ENCODE data around the gene NRXN3.

Gene NRXN3

DNA sequence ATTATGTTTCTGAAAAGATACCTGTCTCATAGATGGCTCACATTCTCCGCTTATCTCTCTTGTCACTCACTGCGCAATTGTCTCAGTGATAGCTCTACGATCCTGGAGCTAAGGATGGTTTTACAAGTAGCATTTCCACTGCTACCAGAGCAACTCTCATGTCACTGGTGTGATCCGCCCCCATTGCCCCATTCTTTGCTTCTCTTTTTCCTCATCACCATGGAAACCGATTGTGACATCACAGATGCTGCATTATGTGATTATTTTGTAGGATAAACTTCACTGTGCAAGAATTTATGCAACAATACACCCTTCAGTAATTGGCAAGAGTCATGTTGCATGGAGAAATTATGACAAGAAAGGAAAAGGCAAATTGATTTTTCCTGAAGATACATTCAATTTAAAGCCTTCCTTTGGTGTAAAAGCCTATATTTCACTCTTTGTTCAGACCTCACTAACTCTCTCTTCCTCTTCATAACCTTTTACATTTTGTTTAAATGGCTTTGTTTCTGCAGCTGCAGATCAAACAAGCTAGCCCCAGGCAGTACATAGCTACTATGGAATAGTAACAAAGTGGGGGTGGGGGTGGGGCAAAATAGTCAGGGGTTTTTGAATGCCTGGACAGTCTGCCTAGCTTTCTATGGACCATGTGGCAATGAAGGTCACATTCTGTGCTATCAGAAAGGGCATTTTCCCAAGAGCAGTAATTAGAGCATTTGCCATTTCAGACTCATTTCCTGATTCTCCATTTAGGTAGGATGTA, 539.8 kb downstream of the NRXN3 start:
- Histone ChIP-seq H2AFZ (ENCODE audit: low read length) (no peak overlapping the region), H3K9ac (ENCODE audit: low read length) (no peak overlapping the region), H3K4me1 (ENCODE audit: insufficient read depth, low read length, severe bottlenecking) (no peaks in the 10 kb centered on the region), H3K79me2 (ENCODE audit: insufficient read depth, low read length) (no peaks in the 10 kb centered on the region), H3K27me3 (ENCODE audit: insufficient read depth, low read length) (no peaks in the 10 kb centered on the region), H3K36me3 (ENCODE audit: insufficient read depth, low read length) (no peaks in the 10 kb centered on the region), H3K27ac (ENCODE audit: low read depth, low read length, poor library complexity, severe bottlenecking) (no peak overlapping the region), H3K9me2 (ENCODE audit: low read depth, low read length) (no peaks in the 10 kb centered on the region), H3K4me3 (ENCODE audit: low read depth, low read length, poor library complexity, severe bottlenecking) (no peak overlapping the region), H3K4me2 (ENCODE audit: low read length) (no peak overlapping the region), H4K20me1 (ENCODE audit: insufficient read depth, low read length) (no peaks in the 10 kb centered on the region), H3F3A (ENCODE audit: insufficient read depth, low read length) (no peaks in the 10 kb centered on the region), H3K9me3 (ENCODE audit: low read length) (no peaks in the 10 kb centered on the region)
- TF ChIP-seq EZH2 (IDR thresholded peaks at IDR 0.05; ENCODE audit: borderline replicate concordance, low read length), result no peak
- TF ChIP-seq, protein P1, sequence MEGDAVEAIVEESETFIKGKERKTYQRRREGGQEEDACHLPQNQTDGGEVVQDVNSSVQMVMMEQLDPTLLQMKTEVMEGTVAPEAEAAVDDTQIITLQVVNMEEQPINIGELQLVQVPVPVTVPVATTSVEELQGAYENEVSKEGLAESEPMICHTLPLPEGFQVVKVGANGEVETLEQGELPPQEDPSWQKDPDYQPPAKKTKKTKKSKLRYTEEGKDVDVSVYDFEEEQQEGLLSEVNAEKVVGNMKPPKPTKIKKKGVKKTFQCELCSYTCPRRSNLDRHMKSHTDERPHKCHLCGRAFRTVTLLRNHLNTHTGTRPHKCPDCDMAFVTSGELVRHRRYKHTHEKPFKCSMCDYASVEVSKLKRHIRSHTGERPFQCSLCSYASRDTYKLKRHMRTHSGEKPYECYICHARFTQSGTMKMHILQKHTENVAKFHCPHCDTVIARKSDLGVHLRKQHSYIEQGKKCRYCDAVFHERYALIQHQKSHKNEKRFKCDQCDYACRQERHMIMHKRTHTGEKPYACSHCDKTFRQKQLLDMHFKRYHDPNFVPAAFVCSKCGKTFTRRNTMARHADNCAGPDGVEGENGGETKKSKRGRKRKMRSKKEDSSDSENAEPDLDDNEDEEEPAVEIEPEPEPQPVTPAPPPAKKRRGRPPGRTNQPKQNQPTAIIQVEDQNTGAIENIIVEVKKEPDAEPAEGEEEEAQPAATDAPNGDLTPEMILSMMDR (IDR thresholded peaks at IDR 0.05; ENCODE audit: low read length), result no peak

DNA sequence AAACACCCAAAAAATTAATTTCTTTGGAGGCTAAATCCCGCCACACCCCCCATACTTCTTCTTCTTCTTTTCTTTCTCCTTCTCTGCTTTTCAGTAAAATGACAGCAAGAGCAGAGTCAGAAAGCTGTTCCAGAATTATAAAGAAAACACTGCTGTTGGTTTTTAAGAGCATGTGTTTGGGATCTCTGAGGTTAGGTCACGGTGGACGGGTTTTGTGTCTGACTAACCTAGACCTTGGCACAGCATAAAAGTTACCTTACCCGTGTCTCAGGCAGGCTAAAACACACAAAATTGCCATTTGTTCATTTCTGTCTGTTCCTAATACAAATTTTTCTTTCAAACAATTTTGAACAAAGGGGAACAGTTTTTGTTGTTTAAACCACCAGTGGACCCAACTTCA, 540.8 kb downstream of the NRXN3 start:
- Histone ChIP-seq H3K9ac (ENCODE audit: low read length) (no peak overlapping the region), H3K36me3 (ENCODE audit: insufficient read depth, low read length) (no peaks in the 10 kb centered on the region)
- TF ChIP-seq, protein P1 (IDR thresholded peaks at IDR 0.05; ENCODE audit: low read length), result no peak
- no peak for TF ChIP-seq EZH2 (IDR thresholded peaks at IDR 0.05; ENCODE audit: borderline replicate concordance, low read length)

GRCh38 chr14:78713716-78714115, 543.5 kb downstream of the NRXN3 start:
- Histone ChIP-seq H4K20me1 (ENCODE audit: insufficient read depth, low read length) (no peaks in the 10 kb centered on the region), H3K27me3 (ENCODE audit: insufficient read depth, low read length) (no peaks in the 10 kb centered on the region), H3K9me2 (ENCODE audit: low read depth, low read length) (no peaks in the 10 kb centered on the region), H3K79me2 (ENCODE audit: insufficient read depth, low read length) (no peaks in the 10 kb centered on the region), H3K4me2 (ENCODE audit: low read length) (no peak overlapping the region), H2AFZ (ENCODE audit: low read length) (no peak overlapping the region), H3K4me3 (ENCODE audit: low read depth, low read length, poor library complexity, severe bottlenecking) (no peak overlapping the region), H3F3A (ENCODE audit: insufficient read depth, low read length) (no peaks in the 10 kb centered on the region), H3K36me3 (ENCODE audit: insufficient read depth, low read length) (no peaks in the 10 kb centered on the region), H3K9me3 (ENCODE audit: low read length) (no peaks in the 10 kb centered on the region), H3K27ac (ENCODE audit: low read depth, low read length, poor library complexity, severe bottlenecking) (no peak overlapping the region), H3K4me1 (ENCODE audit: insufficient read depth, low read length, severe bottlenecking) (no peaks in the 10 kb centered on the region), H3K9ac (ENCODE audit: low read length) (no peak overlapping the region)
- TF ChIP-seq, protein P1 (IDR thresholded peaks at IDR 0.05; ENCODE audit: low read length), result no peak
- TF ChIP-seq EZH2 (IDR thresholded peaks at IDR 0.05; ENCODE audit: borderline replicate concordance, low read length), result no peak

More for the DNA sequence above, 540.8 kb downstream of the NRXN3 start:
- no peaks in the 10 kb centered on the region for H3K9me2 ChIP-seq (ENCODE audit: low read depth, low read length)
- H3K9me3 ChIP-seq (ENCODE audit: low read length), result no peaks in the 10 kb centered on the region
- no peaks in the 10 kb centered on the region for H4K20me1 ChIP-seq (ENCODE audit: insufficient read depth, low read length)
- H3K4me1 ChIP-seq (ENCODE audit: insufficient read depth, low read length, severe bottlenecking), result no peaks in the 10 kb centered on the region
- H3K79me2 ChIP-seq (ENCODE audit: insufficient read depth, low read length), result no peaks in the 10 kb centered on the region
- H3K27ac ChIP-seq (ENCODE audit: low read depth, low read length, poor library complexity, severe bottlenecking), result no peak overlapping the region
- no peak overlapping the region for H3K4me2 ChIP-seq (ENCODE audit: low read length)
- no peak overlapping the region for H2AFZ ChIP-seq (ENCODE audit: low read length)
- no peaks in the 10 kb centered on the region for H3F3A ChIP-seq (ENCODE audit: insufficient read depth, low read length)
- no peak overlapping the region for H3K4me3 ChIP-seq (ENCODE audit: low read depth, low read length, poor library complexity, severe bottlenecking)
- H3K27me3 ChIP-seq (ENCODE audit: insufficient read depth, low read length), result no peaks in the 10 kb centered on the region

All from OCI-LY1 (cell line).